Adipocyte (in vitro differentiated cells): ENCODE data around the gene TRIM26.
A peak's percentile ranks its signal among the peaks of the same experiment; 100 is the strongest.

Source experiments
- DNase-seq: peaks from one replicate; pipeline ENCODE4 v3.0.0-alpha.2; 2015; ENCODE audit warnings: low read depth
- H3K27me3 ChIP-seq: replicated peaks from 2 replicates; pipeline ENCODE4 v1.7.0; 2013; ENCODE audit warnings: mild to moderate bottlenecking, low read length, moderate library complexity; ENCODE audit not compliant: control insufficient read depth, insufficient read depth
- H3K36me3 ChIP-seq: 2 replicates; pipeline ENCODE4 v1.7.0; 2013; ENCODE audit warnings: low read length, mild to moderate bottlenecking, moderate library complexity; ENCODE audit not compliant: control insufficient read depth, insufficient read depth, severe bottlenecking
- H3K4me1 ChIP-seq: 2 replicates; pipeline ENCODE4 v1.7.0; 2013; ENCODE audit warnings: mild to moderate bottlenecking, low read length, moderate library complexity; ENCODE audit not compliant: control insufficient read depth, insufficient read depth
- H3K4me3 ChIP-seq: 2 replicates; pipeline ENCODE4 v1.7.0; 2013; ENCODE audit warnings: mild to moderate bottlenecking, low read length, moderate library complexity
- H3K9ac ChIP-seq: 2 replicates; pipeline ENCODE4 v1.7.0; 2013; ENCODE audit warnings: mild to moderate bottlenecking, low read length, moderate library complexity
- H3K9me3 ChIP-seq: 2 replicates; pipeline ENCODE4 v1.7.0; 2013; ENCODE audit warnings: mild to moderate bottlenecking, low read length, moderate library complexity; ENCODE audit not compliant: control insufficient read depth

The TRIM26 gene

DNA sequence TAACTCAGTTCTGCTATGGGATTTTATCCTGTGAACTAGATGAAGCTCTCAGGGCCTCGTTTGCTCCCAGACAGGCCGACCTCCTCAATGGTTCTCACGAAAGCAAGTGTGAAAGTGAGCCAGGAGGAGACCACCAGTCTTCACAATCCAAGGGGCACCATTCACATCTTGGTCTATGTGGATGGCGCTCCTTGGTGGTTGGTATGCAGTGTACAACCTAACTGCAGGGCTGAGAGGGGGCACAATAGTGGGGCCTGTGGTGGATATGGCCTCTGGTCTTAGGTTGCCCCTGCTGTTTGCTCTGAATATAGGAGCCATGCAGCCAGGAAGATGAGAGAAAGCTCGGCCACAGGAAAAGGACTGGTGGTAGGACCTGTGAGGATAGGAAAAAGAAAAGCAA, 24.7 kb downstream of the TRIM26 start:
- Histone ChIP-seq H3K36me3 (peaks cover 56% of the 10 kb centered on the region), H3K9ac (no peak overlapping the region), H3K27me3 (no peaks in the 10 kb centered on the region), H3K9me3 (no peaks in the 10 kb centered on the region), H3K4me1 (no peaks in the 10 kb centered on the region), H3K4me3 (no peak overlapping the region)
- no peak for DNase-seq

DNA sequence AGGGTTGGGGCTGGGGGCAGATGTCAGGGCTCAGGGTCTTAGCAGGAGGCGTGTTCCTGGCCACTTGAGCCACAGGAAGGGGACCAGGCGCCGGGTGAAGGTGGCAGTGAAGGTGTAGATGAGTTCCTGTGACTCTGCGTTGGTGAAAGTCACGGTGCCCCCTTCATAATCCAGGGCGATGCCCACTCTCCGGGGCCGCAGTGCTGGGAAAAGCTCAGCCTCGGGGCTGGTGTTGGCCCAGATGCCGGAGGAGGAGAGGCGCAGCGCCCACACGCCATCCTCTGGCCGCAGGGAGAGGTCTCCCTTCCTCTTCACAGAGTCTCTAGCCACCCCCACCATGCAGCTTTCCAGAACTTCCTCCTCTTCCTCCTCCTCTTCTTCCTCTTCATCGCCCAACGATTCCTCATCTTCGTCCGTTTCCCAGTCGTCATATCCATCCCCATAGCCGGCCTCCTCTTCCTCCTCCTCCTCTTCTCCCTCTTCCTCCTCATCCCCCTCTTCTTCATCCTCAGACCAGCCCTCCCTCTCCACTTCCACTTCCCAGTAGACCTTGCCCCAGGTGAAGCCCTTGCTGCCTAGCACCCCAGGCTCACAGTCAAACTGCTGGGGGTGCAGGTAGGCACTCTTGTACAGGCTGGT, 27.2 kb downstream of the TRIM26 start:
- Histone ChIP-seq H3K4me3 (no peak overlapping the region), H3K4me1 (no peaks in the 10 kb centered on the region), H3K36me3 (peaks cover 56% of the 10 kb centered on the region)

DNA sequence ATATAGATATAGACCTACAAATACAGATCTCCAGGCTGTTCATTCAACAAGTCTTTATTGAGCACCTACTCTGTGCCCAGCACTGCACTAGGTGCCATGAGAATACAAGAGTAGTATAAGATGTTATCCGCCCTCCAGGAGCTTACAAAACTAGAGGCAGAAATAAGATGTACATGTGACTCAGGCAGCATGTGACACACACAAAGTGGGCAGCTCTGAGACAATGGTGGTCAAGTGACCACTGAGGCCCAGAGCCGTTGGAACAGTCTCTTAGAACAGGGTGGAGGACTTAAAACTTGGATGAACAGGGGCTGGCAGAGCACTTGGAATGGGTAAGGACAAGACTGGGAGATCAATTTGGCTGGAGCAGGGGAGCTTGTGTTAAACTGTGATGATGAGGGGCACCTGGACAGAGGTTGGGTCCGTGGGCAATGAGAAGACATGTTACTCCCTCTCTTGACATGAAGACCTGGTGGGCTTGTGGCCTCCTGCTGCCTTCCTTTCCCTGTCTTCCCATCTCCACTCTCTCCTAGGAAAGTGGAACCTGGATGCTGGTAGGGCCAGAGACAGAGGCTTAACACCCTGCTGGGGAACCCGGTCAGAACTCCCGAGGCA, 28.7 kb downstream of the TRIM26 start:
- peaks cover 42% of the 10 kb centered on the region for H3K36me3 ChIP-seq

More for the DNA sequence above, 27.2 kb downstream of the TRIM26 start:
- no peaks in the 10 kb centered on the region for H3K27me3 ChIP-seq
- DNase-seq = no peak
- H3K9me3 ChIP-seq = no peaks in the 10 kb centered on the region
- no peak overlapping the region for H3K9ac ChIP-seq

DNA sequence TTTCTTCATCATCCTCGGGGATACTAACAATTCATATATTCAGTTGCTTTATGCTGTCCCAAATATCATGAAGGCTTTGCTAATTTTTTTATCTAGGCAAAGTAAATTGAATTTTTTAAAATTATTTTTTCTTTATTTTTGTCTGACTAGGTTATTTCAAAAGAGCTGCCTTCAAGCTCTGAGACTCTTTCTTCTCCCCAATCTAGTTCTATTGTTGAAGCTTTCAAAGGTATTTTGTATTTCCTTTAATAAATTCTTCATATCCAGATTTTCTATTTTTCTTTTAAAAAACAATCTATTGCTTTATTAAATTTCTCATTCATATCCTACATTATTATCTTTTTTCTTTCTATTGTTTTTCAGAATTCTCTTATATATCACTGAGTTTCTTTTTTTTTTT, 33.1 kb downstream of the TRIM26 start:
- peaks cover 13% of the 10 kb centered on the region for H3K9me3 ChIP-seq
- no peak for DNase-seq
- H3K9ac ChIP-seq = no peak overlapping the region

More for the DNA sequence above, 28.7 kb downstream of the TRIM26 start:
- DNase-seq = no peak
- Histone ChIP-seq H3K27me3 (no peaks in the 10 kb centered on the region), H3K9me3 (peaks cover 7% of the 10 kb centered on the region), H3K9ac (no peak overlapping the region), H3K4me1 (no peaks in the 10 kb centered on the region), H3K4me3 (no peak overlapping the region)

DNA sequence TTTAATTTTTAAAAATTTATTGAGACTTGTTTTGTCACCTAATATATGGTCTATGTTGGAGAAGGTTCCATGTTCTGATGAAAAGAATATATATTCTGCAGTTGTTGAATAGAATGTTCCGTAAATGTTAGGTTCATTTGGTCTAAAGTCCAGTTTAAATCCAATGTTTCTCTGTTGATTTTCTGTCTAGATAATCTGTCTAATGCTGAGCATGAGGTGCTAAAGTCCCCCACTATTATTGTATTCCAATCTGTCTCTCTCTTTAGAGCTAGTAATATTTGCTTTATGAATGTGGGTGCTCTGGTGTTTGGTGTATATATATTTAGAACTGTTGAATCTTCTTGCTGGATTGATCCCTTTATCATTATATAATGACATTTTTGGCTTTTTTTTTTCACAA, 34.4 kb downstream of the TRIM26 start:
- Histone ChIP-seq H3K9ac (no peak overlapping the region), H3K9me3 (peaks cover 13% of the 10 kb centered on the region), H3K36me3 (no peaks in the 10 kb centered on the region), H3K27me3 (peaks cover 25% of the 10 kb centered on the region), H3K4me1 (no peaks in the 10 kb centered on the region), H3K4me3 (no peak overlapping the region)
- DNase-seq = no peak

More for the DNA sequence above, 33.1 kb downstream of the TRIM26 start:
- peaks cover 18% of the 10 kb centered on the region for H3K27me3 ChIP-seq
- H3K36me3 ChIP-seq = peaks cover 4% of the 10 kb centered on the region
- H3K4me1 ChIP-seq = no peaks in the 10 kb centered on the region
- H3K4me3 ChIP-seq = no peak overlapping the region

DNA sequence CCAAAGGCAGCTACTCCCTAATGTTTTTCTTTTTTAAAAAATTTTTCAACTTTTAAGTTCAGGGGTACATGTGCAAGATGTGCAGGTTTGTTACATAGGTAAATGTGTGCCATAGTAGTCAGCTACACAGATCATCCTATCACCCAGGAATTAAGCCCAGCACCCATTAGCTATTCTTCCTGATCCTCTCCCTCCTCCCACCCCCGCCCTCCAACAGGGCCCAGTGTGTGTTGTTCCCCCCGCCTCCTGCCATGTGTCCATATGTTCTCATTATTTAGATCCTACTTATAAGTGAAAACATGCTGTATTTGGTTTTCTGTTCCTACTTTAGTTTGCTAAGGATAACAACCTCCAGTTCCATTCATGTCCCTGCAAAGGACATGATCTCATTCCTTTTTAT, 37.4 kb downstream of the TRIM26 start:
- Histone ChIP-seq H3K4me3 (no peak overlapping the region), H3K9me3 (peaks cover 13% of the 10 kb centered on the region), H3K9ac (no peak overlapping the region), H3K27me3 (peaks cover 49% of the 10 kb centered on the region), H3K36me3 (no peaks in the 10 kb centered on the region), H3K4me1 (no peaks in the 10 kb centered on the region)
- no peak for DNase-seq

DNA sequence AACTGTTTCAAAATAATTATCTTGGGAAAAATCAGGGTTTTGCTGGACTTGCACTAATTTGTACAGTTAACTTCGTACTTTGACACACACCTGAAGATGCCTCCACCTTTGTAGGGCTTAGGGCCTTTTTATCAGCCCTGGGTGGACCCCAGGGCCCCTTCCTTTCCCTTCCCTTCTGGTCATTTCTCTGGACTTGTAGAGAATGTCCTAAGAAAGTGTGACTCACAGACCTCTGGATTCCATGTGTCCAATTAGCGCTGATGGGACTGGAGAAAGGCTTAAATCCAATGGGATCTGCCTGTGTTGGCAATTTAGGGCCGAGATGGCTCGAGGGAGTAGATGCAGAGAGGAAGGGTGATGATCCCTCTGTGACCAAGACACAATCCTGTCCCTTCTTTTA, 40.5 kb downstream of the TRIM26 start:
- no peak for DNase-seq
- no peak overlapping the region for H3K9ac ChIP-seq
- H3K4me1 ChIP-seq = no peaks in the 10 kb centered on the region
- no peaks in the 10 kb centered on the region for H3K36me3 ChIP-seq
- no peak overlapping the region for H3K4me3 ChIP-seq
- H3K27me3 ChIP-seq = peaks cover 71% of the 10 kb centered on the region
- no peaks in the 10 kb centered on the region for H3K9me3 ChIP-seq

DNA sequence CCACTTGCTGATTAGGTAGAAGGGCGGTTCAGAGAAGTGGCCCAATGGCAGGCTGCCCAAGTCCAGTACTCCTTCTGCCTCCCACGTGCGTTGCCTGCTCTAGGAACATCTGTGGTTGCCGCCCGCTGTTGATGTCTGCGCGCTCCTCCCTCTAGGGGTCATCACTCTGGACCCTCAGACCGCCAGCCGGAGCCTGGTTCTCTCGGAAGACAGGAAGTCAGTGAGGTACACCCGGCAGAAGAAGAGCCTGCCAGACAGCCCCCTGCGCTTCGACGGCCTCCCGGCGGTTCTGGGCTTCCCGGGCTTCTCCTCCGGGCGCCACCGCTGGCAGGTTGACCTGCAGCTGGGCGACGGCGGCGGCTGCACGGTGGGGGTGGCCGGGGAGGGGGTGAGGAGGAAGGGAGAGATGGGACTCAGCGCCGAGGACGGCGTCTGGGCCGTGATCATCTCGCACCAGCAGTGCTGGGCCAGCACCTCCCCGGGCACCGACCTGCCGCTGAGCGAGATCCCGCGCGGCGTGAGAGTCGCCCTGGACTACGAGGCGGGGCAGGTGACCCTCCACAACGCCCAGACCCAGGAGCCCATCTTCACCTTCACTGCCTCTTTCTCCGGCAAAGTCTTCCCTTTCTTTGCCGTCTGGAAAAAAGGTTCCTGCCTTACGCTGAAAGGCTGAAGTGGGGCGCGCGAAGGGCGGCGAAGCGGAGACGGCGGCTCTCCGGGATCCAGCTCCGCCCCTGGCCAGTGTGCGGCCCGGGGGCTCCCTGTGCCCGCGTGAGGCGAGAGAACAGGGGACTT, 41.3 kb downstream of the TRIM26 start:
- Histone ChIP-seq H3K27me3 (peaks cover 74% of the 10 kb centered on the region), H3K4me1 (no peaks in the 10 kb centered on the region), H3K4me3 (peak overlapping the region; percentile 39), H3K36me3 (no peaks in the 10 kb centered on the region), H3K9ac (no peak overlapping the region), H3K9me3 (no peaks in the 10 kb centered on the region)
- peak; percentile 19 for DNase-seq

DNA sequence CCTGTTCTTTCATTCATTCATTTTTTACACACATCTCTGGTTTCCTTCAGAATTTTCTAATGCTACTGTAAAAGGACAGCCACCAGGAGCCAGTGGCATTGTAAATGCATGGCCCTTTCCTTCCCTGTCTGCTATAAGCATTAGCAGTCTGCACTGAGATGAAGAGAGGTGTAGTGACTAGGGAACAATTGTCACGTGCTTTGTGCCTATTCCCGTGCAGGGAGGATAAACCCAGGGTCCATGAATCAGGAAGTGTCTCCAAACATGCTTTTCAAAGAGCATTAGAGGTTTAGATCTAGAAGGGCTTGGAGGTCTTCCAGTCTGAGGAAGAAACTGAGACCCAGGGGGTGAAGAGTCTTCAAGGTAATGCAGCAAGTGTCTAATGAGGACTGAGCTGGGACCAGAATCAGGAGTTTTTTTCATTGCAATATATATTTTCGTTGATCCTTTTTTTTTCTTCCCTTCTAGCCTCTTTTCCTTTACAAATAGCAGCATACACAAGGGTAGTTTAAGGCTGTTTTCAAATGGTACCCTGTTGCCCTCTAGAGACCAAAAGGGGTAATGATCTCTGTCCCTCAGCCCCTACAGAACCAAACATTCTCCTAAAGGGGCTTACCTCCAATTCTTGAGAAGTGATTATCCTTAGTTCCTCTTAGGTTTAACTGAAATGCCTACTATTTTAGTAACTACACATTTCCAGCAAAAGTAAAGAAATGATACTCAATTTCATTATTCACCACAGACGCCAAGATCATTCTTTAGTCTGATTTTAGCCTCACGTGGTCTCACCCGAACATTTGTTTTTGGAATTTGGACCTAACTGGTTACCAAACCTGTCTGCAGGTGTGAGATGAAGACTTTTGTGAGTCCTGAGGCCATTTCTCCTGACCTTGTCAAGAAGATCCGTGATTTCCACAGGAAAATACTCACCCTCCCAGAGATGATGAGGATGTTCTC, 43.3 kb downstream of the TRIM26 start:
- Histone ChIP-seq H3K36me3 (no peaks in the 10 kb centered on the region), H3K27me3 (peaks cover 60% of the 10 kb centered on the region), H3K4me1 (no peaks in the 10 kb centered on the region), H3K4me3 (no peak overlapping the region), H3K9ac (no peak overlapping the region), H3K9me3 (no peaks in the 10 kb centered on the region)
- DNase-seq = peak; percentile 75

DNA sequence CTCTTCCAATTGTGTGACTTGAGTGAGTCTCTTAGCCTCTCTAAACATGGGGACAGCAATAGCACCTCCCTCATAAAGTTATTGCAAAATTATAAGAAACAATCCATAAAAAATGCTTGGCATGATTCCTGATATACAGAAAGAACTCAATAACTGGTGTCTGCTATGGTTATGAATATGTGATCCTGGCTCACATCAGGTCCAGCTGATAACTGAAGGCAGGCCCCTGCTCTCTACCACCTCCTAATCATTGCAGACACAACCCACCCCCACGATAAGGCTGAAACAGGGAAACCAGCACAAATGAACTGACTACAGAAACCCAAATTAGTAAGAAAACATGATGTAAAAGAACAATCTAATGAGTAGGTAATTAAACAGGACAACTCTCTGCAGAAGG, 44.5 kb downstream of the TRIM26 start:
- H3K4me1 ChIP-seq = no peaks in the 10 kb centered on the region
- DNase-seq = no peak
- no peaks in the 10 kb centered on the region for H3K36me3 ChIP-seq
- H3K27me3 ChIP-seq = peaks cover 59% of the 10 kb centered on the region
- no peak overlapping the region for H3K4me3 ChIP-seq
- H3K9ac ChIP-seq = no peak overlapping the region
- no peaks in the 10 kb centered on the region for H3K9me3 ChIP-seq
